ENCODE measurements around the gene PRDM5.

DNA sequence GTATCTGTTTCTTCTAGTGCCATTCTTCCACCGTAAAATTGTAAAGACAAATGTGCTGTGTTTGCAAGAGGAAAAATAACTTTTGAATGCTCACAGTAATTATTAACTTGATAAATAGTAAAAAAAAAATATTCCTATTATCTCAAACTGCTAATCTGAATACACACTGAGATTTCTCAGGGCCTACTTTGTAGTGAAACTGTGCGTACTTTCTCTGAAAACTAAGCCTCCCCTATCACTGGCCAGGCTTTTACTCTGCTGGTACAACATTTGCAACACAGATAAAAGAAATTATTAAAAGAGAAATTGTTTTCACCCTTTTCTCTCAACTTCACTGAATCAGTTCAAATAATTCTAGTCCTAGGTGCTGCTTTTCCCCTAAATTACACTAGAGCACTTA is 137.3 kb downstream of the PRDM5 start:
- TF ChIP-seq, protein P1, sequence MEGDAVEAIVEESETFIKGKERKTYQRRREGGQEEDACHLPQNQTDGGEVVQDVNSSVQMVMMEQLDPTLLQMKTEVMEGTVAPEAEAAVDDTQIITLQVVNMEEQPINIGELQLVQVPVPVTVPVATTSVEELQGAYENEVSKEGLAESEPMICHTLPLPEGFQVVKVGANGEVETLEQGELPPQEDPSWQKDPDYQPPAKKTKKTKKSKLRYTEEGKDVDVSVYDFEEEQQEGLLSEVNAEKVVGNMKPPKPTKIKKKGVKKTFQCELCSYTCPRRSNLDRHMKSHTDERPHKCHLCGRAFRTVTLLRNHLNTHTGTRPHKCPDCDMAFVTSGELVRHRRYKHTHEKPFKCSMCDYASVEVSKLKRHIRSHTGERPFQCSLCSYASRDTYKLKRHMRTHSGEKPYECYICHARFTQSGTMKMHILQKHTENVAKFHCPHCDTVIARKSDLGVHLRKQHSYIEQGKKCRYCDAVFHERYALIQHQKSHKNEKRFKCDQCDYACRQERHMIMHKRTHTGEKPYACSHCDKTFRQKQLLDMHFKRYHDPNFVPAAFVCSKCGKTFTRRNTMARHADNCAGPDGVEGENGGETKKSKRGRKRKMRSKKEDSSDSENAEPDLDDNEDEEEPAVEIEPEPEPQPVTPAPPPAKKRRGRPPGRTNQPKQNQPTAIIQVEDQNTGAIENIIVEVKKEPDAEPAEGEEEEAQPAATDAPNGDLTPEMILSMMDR (IDR thresholded peaks at IDR 0.05; ENCODE audit: low read depth, low read length) = no peak
- TF ChIP-seq POLR2A (IDR thresholded peaks at IDR 0.05; ENCODE audit: extremely low read depth, insufficient read length) (no peak), MYC (IDR thresholded peaks at IDR 0.05; ENCODE audit: low read depth, low read length) (no peak)
- TF ChIP-seq, protein P2, sequence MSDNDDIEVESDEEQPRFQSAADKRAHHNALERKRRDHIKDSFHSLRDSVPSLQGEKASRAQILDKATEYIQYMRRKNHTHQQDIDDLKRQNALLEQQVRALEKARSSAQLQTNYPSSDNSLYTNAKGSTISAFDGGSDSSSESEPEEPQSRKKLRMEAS (IDR thresholded peaks at IDR 0.05; ENCODE audit: low read depth, low read length) = no peak

Measured in NB4 (cell line).